ENCODE data around the gene AKAP7.

GRCh38 chr6:131177996-131178395 lies 42.7 kb downstream of the AKAP7 start:
- no peak for TF ChIP-seq EZH2 (IDR thresholded peaks at IDR 0.05)
- TF ChIP-seq POLR2AphosphoS5 (IDR thresholded peaks at IDR 0.05; ENCODE audit: borderline replicate concordance, low read depth, low read length): no peak
